Measurements from ENCODE around the gene PAX8.

The PAX8 gene

DNA sequence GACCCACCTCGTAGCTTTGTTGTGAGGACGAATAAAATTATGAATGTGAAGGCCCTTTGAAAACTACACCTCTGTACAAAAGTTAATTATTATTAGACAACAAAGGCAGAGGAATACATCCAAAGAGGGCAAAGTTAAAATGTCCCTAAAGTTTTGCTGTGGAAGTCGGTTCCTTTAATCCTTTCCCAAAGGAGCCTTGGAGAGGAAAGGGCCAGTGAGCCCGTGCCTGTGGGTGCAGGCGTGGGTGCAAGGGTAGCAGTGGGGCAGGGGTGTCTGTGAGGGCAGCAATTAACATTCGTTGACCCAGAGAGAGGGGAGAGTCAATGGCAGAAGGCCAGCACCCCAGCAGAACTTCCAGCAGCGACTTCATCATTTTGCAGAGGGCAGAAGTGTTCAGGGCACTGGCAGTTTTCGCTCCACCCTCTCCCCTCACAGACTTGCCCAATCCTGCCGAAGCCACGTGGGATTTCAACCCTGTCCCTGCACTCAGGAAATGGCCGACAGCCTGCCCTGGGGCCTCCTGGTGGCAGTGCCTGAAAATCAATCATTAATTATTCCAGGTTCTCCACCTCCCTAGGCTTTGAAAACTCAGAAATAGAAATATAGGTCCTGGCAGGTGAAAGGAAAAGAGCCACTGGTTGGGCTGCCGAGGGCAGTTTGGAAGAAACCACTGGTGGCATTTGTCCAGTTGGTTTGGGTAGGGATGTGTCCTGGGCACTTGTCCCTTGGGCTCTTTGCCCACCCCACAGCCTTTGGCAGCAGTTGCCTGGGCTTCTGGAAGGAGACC, 4.2 kb upstream of the PAX8 start:
- no peak for DNase-seq (ENCODE audit: low read depth in 1 of 2, low spot score in 1 of 2)
- in situ Hi-C loops (cut with HindIII; ENCODE audit: low pct_unique_long_range_greater_than_20kb, low sequenced_read_pairs) = no loop called here

GRCh38 chr2:113281910-113282746, 3.4 kb upstream of the PAX8 start:
- in situ Hi-C loops (cut with HindIII; ENCODE audit: low pct_unique_long_range_greater_than_20kb, low sequenced_read_pairs) = no loop called here
- TF ChIP-seq JUND (IDR thresholded peaks at IDR 0.05; ENCODE audit: low read depth) = no peak

More for the DNA sequence above, 4.2 kb upstream of the PAX8 start:
- no peak for TF ChIP-seq JUND (IDR thresholded peaks at IDR 0.05; ENCODE audit: low read depth)

DNA sequence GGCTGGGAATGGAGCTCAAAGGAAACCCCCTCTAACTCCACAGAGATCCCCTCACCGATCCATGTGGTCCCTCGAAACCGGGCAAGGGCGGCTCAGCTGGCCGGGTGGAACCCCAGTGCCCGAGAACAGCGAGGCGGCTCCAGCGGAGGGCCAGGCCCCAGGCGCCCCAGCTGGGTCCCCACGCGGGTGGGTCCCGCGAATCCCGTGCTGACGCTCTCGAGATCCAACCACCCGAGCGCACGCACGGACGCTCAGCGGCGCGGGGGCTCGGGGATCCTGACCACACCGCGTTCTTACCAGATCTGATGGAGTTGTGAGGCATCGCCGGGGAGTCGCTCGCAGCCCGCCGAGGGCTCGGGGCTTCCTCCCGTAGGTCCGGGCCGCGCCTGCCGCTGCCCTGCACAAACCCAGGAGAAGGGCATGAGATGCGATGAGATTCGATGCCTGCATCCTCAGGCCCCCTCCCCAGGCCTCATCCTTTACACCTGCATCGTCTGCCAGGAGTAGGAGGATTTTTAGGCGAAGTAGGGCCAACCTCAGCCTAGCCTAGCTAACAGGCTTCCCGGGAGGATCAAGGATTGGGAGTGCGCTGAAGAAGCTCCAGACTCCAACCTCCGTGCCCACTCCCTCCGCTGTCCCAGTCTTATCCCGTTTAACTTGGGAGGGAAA, 514 bp downstream of the PAX8 start:
- in situ Hi-C loops (cut with HindIII; ENCODE audit: low pct_unique_long_range_greater_than_20kb, low sequenced_read_pairs) = no loop called here
- DNase-seq (ENCODE audit: low read depth in 1 of 2, low spot score in 1 of 2) = no peak
- no peak for TF ChIP-seq JUND (IDR thresholded peaks at IDR 0.05; ENCODE audit: low read depth)

More at GRCh38 chr2:113281910-113282746, 3.4 kb upstream of the PAX8 start:
- DNase-seq (ENCODE audit: low read depth in 1 of 2, low spot score in 1 of 2) = no peak

GRCh38 chr2:113277474-113278072, 1.1 kb downstream of the PAX8 start:
- in situ Hi-C loops (cut with HindIII; ENCODE audit: low pct_unique_long_range_greater_than_20kb, low sequenced_read_pairs) = no loop called here
- no peak for TF ChIP-seq JUND (IDR thresholded peaks at IDR 0.05; ENCODE audit: low read depth)
- no peak for DNase-seq (ENCODE audit: low read depth in 1 of 2, low spot score in 1 of 2)

GRCh38 chr2:113276761-113277425, 1.8 kb downstream of the PAX8 start:
- in situ Hi-C loops (cut with HindIII; ENCODE audit: low pct_unique_long_range_greater_than_20kb, low sequenced_read_pairs) = no loop called here
- no peak for DNase-seq (ENCODE audit: low read depth in 1 of 2, low spot score in 1 of 2)
- TF ChIP-seq JUND (IDR thresholded peaks at IDR 0.05; ENCODE audit: low read depth) = no peak

DNA sequence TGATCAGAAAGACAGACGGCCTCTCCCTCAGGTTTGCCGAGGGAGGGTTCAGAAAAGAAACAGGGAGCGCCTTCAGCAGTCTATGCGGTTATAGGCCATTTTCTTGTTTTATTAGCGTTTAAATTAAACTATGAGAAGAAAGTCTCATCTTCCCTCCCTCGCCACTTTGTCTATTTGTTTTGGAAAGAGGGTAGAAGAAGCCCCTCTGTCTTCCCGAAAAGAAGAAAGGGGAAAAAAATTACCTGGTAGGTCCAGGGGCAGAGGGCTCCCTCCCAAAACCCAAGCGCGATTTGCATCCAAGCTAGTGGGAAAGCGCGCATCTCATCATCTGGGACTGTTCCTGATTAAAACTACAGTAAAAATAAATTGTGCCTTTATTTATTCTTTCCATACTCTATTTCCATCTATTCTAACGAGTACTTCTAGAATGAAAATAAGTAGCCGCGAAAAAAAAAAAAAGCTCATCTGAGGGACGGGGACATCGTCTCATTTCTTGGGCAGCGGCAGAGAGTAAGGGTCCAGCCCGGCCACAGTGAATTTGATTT, 2.4 kb downstream of the PAX8 start:
- TF ChIP-seq JUND (IDR thresholded peaks at IDR 0.05; ENCODE audit: low read depth) = no peak
- in situ Hi-C loops (cut with HindIII; ENCODE audit: low pct_unique_long_range_greater_than_20kb, low sequenced_read_pairs) = no loop called here
- DNase-seq (ENCODE audit: low read depth in 1 of 2, low spot score in 1 of 2) = no peak

DNA sequence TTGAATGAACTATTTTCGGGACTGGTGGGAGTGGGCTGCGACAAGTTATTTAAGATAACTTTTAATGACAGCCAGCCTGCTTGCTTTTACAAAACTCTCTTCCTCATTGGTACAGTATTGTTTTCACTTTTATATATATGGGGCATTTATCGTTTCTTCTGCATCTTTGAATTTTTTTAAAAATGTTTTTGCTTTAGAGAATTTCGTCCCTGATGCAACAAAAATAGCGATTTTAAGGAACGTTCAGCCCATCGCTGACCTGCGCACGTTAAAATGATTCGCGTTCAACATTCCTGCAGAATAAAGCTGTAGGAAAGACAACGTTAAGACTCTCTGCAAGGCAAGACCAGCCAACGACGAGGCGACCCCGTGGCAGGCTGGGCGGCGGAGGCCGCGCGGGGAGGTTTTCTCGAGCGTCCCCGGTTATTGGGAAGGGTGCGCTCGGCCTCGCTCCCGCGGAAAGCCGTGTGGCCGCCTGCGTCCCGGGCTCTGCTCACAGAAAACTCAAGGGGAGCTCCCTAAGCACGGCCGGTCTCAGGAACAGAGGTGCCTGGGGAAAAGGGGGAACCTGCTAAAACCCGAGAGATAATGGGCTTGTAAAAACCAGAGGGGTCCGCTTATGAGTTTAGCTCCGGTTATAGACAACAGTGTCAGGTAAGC, 3.0 kb downstream of the PAX8 start:
- in situ Hi-C loops (cut with HindIII; ENCODE audit: low pct_unique_long_range_greater_than_20kb, low sequenced_read_pairs) = no loop called here
- DNase-seq (ENCODE audit: low read depth in 1 of 2, low spot score in 1 of 2) = no peak
- TF ChIP-seq JUND (IDR thresholded peaks at IDR 0.05; ENCODE audit: low read depth) = no peak

DNA sequence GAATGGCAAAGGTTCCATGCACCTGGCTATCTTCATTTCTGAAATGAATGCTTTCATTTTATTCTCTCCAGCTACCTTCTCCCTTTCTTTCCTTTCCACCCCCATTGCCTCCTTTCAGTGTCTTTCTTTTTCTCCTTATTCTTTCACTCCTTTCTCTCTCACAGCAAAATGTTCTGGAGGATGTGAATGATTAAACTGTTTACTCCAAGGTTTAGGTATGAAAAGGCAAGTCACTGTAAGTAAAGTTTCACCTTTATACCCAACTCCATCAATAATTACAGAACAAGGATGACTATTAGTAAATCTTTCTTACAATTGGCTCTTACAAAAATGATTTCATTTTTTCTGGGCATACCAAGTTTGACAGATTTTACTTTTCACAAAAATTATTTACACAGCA, 4.3 kb downstream of the PAX8 start:
- in situ Hi-C loops (cut with HindIII; ENCODE audit: low pct_unique_long_range_greater_than_20kb, low sequenced_read_pairs) = no loop called here
- TF ChIP-seq JUND (IDR thresholded peaks at IDR 0.05; ENCODE audit: low read depth) = no peak
- DNase-seq (ENCODE audit: low read depth in 1 of 2, low spot score in 1 of 2) = no peak

GRCh38 chr2:113273981-113274380, 4.7 kb downstream of the PAX8 start:
- no peak for TF ChIP-seq JUND (IDR thresholded peaks at IDR 0.05; ENCODE audit: low read depth)
- in situ Hi-C loops (cut with HindIII; ENCODE audit: low pct_unique_long_range_greater_than_20kb, low sequenced_read_pairs) = no loop called here
- DNase-seq (ENCODE audit: low read depth in 1 of 2, low spot score in 1 of 2) = no peak

DNA sequence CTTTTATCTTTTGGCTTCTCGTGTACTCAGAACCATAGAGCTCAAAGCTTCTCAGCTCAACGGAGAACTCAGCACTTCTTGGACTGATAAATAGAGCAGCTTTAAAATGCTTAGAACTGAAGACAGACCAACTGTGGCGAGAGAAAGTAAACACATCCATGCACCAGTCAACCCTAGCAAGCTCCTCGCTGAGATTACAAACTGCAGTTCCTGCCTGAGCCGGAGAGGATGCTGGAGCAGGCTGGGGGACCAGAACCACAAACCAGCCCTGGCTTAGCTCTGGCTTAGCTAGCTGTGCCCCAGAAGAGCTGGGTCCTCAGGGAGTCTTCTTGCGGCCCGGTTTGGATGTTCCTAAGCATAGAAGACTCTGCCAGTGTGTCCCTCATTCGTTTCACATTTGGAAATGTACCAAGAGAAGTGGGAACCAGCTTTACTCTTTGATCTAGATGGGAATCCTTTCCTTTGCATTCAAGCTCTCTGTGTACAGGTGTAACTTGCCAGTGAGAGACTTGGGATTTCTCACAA, 5.6 kb downstream of the PAX8 start:
- TF ChIP-seq JUND (IDR thresholded peaks at IDR 0.05; ENCODE audit: low read depth) = no peak
- in situ Hi-C loops (cut with HindIII; ENCODE audit: low pct_unique_long_range_greater_than_20kb, low sequenced_read_pairs) = no loop called here
- peak; percentile 17 to 33 for DNase-seq (ENCODE audit: low read depth in 1 of 2, low spot score in 1 of 2)

GRCh38 chr2:113272477-113272876, 6.2 kb downstream of the PAX8 start:
- DNase-seq (ENCODE audit: low read depth in 1 of 2, low spot score in 1 of 2) = no peak
- TF ChIP-seq JUND (IDR thresholded peaks at IDR 0.05; ENCODE audit: low read depth) = no peak
- in situ Hi-C loops (cut with HindIII; ENCODE audit: low pct_unique_long_range_greater_than_20kb, low sequenced_read_pairs) = no loop called here

Data from T47D (cell line).